HL-60 (cell line): ENCODE results near the gene RBM4.

Experiments used
- DNase-seq, 2 experiments: peaks; one replicate each; pipeline ENCODE4 v3.0.0-alpha.2; 2010 to 2020; ENCODE audit warnings: low read depth in 1 of 2, low spot score in 1 of 2
- H3K27ac ChIP-seq: fragments of 250-450 bp; sonication (Bioruptor Pico); replicated peaks from 2 replicates; pipeline ENCODE4 v1.5.1; 2020; ENCODE audit warnings: mild to moderate bottlenecking, moderate library complexity
- H3K27me3 ChIP-seq: fragments of 250-450 bp; sonication (Bioruptor Pico); 2 replicates; pipeline ENCODE4 v1.5.1; 2021; ENCODE audit warnings: mild to moderate bottlenecking, moderate library complexity; ENCODE audit not compliant: insufficient read depth, poor library complexity, severe bottlenecking
- H3K4me3 ChIP-seq: replicated peaks from 2 replicates; pipeline ENCODE4 v1.5.1; 2011; ENCODE audit warnings: mild to moderate bottlenecking, control low read depth, low read length; ENCODE audit not compliant: insufficient read depth
- GABPA ChIP-seq: IDR thresholded peaks from 2 replicates; pipeline ENCODE4 v1.6.1; 2012; ENCODE audit warnings: low read depth
- POLR2AphosphoS5 ChIP-seq: IDR thresholded peaks from 2 replicates; pipeline ENCODE4 v1.6.1; 2012; ENCODE audit warnings: low read depth
- SPI1 ChIP-seq: IDR thresholded peaks from 2 replicates; pipeline ENCODE4 v1.6.1; 2012; ENCODE audit warnings: low read depth, mild to moderate bottlenecking, borderline replicate concordance
- TF ChIP-seq, protein P1 (sequence below): IDR thresholded peaks from 2 replicates; pipeline ENCODE4 v1.6.1; 2012; ENCODE audit warnings: low read depth; ENCODE audit not compliant: insufficient replicate concordance
- TF ChIP-seq, protein P2 (sequence below): IDR thresholded peaks from one replicate; pipeline ENCODE4 v1.5.1; 2011; ENCODE audit warnings: low read length, control low read depth, inconsistent platforms; ENCODE audit not compliant: insufficient read depth

Gene RBM4

DNA sequence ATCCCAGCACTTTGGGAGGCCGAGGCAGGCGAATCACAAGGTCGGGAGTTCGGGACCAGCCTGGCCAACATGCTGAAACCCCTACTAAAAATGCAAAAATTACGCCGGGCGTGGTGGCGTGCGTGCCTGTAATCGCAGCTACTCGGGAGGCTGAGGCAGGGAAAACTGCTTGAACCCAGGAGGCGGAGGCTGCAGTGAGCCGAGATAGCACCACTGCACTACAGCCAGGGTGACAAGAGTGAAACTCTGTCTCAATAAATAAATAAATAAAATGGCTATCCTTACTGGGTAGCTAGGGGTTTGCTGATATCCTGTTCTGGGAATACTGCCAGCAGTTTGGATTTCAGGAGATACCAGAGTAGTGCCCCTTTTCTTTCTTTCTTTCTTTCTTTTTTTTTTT lies 24.4 kb upstream of the RBM4 start:
- Histone ChIP-seq H3K27ac (no peak overlapping the region), H3K4me3 (no peak overlapping the region), H3K27me3 (no peaks in the 10 kb centered on the region)
- TF ChIP-seq, protein P1, sequence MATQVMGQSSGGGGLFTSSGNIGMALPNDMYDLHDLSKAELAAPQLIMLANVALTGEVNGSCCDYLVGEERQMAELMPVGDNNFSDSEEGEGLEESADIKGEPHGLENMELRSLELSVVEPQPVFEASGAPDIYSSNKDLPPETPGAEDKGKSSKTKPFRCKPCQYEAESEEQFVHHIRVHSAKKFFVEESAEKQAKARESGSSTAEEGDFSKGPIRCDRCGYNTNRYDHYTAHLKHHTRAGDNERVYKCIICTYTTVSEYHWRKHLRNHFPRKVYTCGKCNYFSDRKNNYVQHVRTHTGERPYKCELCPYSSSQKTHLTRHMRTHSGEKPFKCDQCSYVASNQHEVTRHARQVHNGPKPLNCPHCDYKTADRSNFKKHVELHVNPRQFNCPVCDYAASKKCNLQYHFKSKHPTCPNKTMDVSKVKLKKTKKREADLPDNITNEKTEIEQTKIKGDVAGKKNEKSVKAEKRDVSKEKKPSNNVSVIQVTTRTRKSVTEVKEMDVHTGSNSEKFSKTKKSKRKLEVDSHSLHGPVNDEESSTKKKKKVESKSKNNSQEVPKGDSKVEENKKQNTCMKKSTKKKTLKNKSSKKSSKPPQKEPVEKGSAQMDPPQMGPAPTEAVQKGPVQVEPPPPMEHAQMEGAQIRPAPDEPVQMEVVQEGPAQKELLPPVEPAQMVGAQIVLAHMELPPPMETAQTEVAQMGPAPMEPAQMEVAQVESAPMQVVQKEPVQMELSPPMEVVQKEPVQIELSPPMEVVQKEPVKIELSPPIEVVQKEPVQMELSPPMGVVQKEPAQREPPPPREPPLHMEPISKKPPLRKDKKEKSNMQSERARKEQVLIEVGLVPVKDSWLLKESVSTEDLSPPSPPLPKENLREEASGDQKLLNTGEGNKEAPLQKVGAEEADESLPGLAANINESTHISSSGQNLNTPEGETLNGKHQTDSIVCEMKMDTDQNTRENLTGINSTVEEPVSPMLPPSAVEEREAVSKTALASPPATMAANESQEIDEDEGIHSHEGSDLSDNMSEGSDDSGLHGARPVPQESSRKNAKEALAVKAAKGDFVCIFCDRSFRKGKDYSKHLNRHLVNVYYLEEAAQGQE, result no peak
- TF ChIP-seq SPI1, result no peak
- TF ChIP-seq, protein P2, sequence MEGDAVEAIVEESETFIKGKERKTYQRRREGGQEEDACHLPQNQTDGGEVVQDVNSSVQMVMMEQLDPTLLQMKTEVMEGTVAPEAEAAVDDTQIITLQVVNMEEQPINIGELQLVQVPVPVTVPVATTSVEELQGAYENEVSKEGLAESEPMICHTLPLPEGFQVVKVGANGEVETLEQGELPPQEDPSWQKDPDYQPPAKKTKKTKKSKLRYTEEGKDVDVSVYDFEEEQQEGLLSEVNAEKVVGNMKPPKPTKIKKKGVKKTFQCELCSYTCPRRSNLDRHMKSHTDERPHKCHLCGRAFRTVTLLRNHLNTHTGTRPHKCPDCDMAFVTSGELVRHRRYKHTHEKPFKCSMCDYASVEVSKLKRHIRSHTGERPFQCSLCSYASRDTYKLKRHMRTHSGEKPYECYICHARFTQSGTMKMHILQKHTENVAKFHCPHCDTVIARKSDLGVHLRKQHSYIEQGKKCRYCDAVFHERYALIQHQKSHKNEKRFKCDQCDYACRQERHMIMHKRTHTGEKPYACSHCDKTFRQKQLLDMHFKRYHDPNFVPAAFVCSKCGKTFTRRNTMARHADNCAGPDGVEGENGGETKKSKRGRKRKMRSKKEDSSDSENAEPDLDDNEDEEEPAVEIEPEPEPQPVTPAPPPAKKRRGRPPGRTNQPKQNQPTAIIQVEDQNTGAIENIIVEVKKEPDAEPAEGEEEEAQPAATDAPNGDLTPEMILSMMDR, result no peak
- TF ChIP-seq POLR2AphosphoS5, result no peak
- TF ChIP-seq GABPA, result no peak
- DNase-seq, result no peak

- TF ChIP-seq, protein P2, result no peak
- no peak for TF ChIP-seq GABPA
- TF ChIP-seq, protein P1, result peak; percentile 72
- TF ChIP-seq POLR2AphosphoS5, result peak; percentile 99
- peak within 1 kb of the TSS; percentile 98 for H3K27ac ChIP-seq
- H3K27me3 ChIP-seq, result no peaks in the 10 kb centered on the region
- peak; percentile 99 to 100 for DNase-seq
- H3K4me3 ChIP-seq, result peak within 1 kb of the TSS; percentile 55
Observed at GRCh38 chr11:66616379-66617154, 21.9 kb upstream of the RBM4 start, which contains the start of gene RBM14. TSS of gene RBM14 (plus strand) at chr11:66616630. CDS start at chr11:66616721, 91 bp downstream.

DNA sequence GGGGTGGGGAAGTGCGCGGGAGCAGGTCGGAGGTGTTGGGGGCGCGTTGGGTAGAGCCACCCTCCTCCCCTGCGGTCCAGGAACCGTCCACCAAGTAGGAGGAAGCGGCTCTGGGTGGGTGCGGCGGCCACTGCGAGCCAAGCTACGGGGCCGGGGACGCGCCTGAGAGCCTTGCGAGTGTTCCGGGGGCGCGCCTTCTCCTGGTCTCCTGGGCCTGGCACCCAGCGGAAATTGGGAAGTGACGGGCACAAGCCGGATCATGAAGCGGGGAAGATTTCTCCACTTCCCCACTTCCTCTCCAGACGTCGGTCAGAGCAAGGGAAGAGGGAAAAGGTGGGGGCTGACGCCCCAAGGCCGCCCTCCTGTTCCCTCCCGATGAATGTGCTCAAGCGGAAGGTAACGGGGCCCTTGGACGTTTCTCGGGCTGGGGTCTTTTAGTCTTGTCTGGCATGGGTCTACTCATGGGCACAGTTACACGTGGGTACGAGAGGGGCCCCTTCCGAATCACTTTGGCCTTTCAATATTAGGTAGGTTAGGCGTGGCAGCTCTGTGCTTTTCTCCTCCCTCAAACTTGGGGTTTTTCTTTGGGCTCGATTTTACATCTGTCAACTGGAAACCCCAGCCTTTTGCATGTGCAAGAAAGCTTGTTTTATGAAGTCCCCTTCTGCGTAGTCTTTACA lies 21.2 kb upstream of the RBM4 start:
- peak overlapping the region; percentile 98 for H3K27ac ChIP-seq
- DNase-seq, result peak; percentile 77 to 79
- TF ChIP-seq, protein P2, result no peak
- TF ChIP-seq POLR2AphosphoS5 (no peak; the same call in 1 of the 2 replicates), SPI1 (peak; percentile 94), GABPA (peak; percentile 51; the same call in 1 of the 2 replicates)
- TF ChIP-seq, protein P1, result no peak

More for the DNA sequence above, 21.2 kb upstream of the RBM4 start:
- Histone ChIP-seq H3K27me3 (no peaks in the 10 kb centered on the region), H3K4me3 (peak overlapping the region; percentile 52)
